ENCODE data around the gene MAP6D1.
"Not testable (repeated sequence)": the region's sequence is repeated elsewhere in the genome, so short reads cannot be mapped to it uniquely, and the experiment has no call there.

Gene MAP6D1

GRCh38 chr3:183796372-183796771 is 29.0 kb downstream of the MAP6D1 start:
- DNase-seq = no peak

- DNase-seq = no peak
These were observed 30.9 kb downstream of the MAP6D1 start for GRCh38 chr3:183794452-183794851.

GRCh38 chr3:183792976-183793375 is 32.4 kb downstream of the MAP6D1 start:
- no peak for DNase-seq

- DNase-seq = no peak
These were observed 34.7 kb downstream of the MAP6D1 start for GRCh38 chr3:183790700-183791099.

- DNase-seq = no peak
These were observed 35.6 kb downstream of the MAP6D1 start for GRCh38 chr3:183789826-183790225.

- not testable (repeated sequence) for DNase-seq
These were observed 40.9 kb downstream of the MAP6D1 start for GRCh38 chr3:183784503-183784902.

GRCh38 chr3:183782576-183783276 is 42.7 kb downstream of the MAP6D1 start:
- DNase-seq = no peak

GRCh38 chr3:183781246-183781645 is 44.1 kb downstream of the MAP6D1 start:
- DNase-seq = no peak

GRCh38 chr3:183779896-183780465 is 45.4 kb downstream of the MAP6D1 start:
- no peak for DNase-seq

- DNase-seq = no peak
These were observed 48.3 kb downstream of the MAP6D1 start for GRCh38 chr3:183777016-183777618.

GRCh38 chr3:183776451-183776850 is 48.9 kb downstream of the MAP6D1 start:
- DNase-seq = not testable (repeated sequence)

GRCh38 chr3:183775781-183776180 is 49.6 kb downstream of the MAP6D1 start:
- no peak for DNase-seq

GRCh38 chr3:183774631-183775030 is 50.7 kb downstream of the MAP6D1 start:
- no peak for DNase-seq

GRCh38 chr3:183769453-183769852 is 55.9 kb downstream of the MAP6D1 start:
- no peak for DNase-seq

GRCh38 chr3:183768114-183768513 is 57.3 kb downstream of the MAP6D1 start:
- DNase-seq = no peak

GRCh38 chr3:183766745-183767606 is 58.4 kb downstream of the MAP6D1 start:
- DNase-seq = no peak

- DNase-seq = no peak
These were observed 59.3 kb downstream of the MAP6D1 start for GRCh38 chr3:183766107-183766506.

Measured in activated gamma-delta T cell (primary cell).